ENCODE measurements around the gene LIF. TPM values are rescaled to one million over a fixed set of nuclear protein-coding genes. Genes with fewer than 3 reads are reported as not detected.

The LIF gene
- total RNA-seq, 1 experiment from 2014 or later: 34.4 TPM

- H3K27ac ChIP-seq (ENCODE audit: low read length): no peak overlapping the region
- in situ Hi-C loops (cut with HindIII; ENCODE audit: low pct_unique_long_range_greater_than_20kb, low sequenced_read_pairs): no loop called here
- POLR2A ChIA-PET: no interaction called here
- H3K4me3 ChIP-seq (ENCODE audit: low read depth in 2 of 2, low read length in 2 of 2): no peak overlapping the region
- ATAC-seq (no peak), DNase-seq (ENCODE audit: low read depth, low spot score) (no peak)
- intact Hi-C loops (cut with micrococcal nuclease; ENCODE audit: unreplicated experiment): no loop called here
- no peaks in the 10 kb centered on the region for H3K36me3 ChIP-seq (ENCODE audit: control insufficient read depth, insufficient read depth, low read length)
- peaks cover 7% of the 10 kb centered on the region for H3K4me1 ChIP-seq (ENCODE audit: control insufficient read depth, insufficient read depth, low read length)
- TF ChIP-seq POLR2AphosphoS5 (IDR thresholded peaks at IDR 0.05; ENCODE audit: low read depth, low read length): no peak
- TF ChIP-seq SIN3A (IDR thresholded peaks at IDR 0.05; ENCODE audit: borderline replicate concordance, insufficient read depth, low read depth, low read length): no peak
- no peak for TF ChIP-seq TCF7L2 (IDR thresholded peaks at IDR 0.05; ENCODE audit: low read depth, low read length)
- no peak for TF ChIP-seq REST (IDR thresholded peaks at IDR 0.05; ENCODE audit: insufficient read depth in 1 of 2, low read depth in 2 of 2, low read length in 1 of 2)
- TF ChIP-seq CTCF (IDR thresholded peaks at IDR 0.05): no peak
- no peaks in the 10 kb centered on the region for H3K9me3 ChIP-seq (ENCODE audit: control insufficient read depth, insufficient read depth, low read depth, low read length)
- H3K27me3 ChIP-seq (ENCODE audit: control insufficient read depth, insufficient read depth, low read length): no peaks in the 10 kb centered on the region
- CTCF ChIA-PET: no interaction called here
- no TSS peak for BruUV-seq (replicated peaks)
These were observed 36.1 kb upstream of the LIF start for GRCh38 chr22:30282616-30283046.

GRCh38 chr22:30280505-30280904 is 33.9 kb upstream of the LIF start:
- ChIA-PET POLR2A (no interaction called here), CTCF (interaction anchor here (0.5 to 0.7 kb wide), 2 partner anchors 34 to 216 kb away, joined by 3 to 5 read pairs; no protein-coding TSS in a partner anchor)
- no peak overlapping the region for H3K4me3 ChIP-seq (ENCODE audit: low read depth in 2 of 2, low read length in 2 of 2)
- TF ChIP-seq CTCF (IDR thresholded peaks at IDR 0.05) (no peak), POLR2AphosphoS5 (IDR thresholded peaks at IDR 0.05; ENCODE audit: low read depth, low read length) (no peak), SIN3A (IDR thresholded peaks at IDR 0.05; ENCODE audit: borderline replicate concordance, insufficient read depth, low read depth, low read length) (no peak), REST (IDR thresholded peaks at IDR 0.05; ENCODE audit: insufficient read depth in 1 of 2, low read depth in 2 of 2, low read length in 1 of 2) (no peak), TCF7L2 (IDR thresholded peaks at IDR 0.05; ENCODE audit: low read depth, low read length) (no peak)
- H3K27ac ChIP-seq (ENCODE audit: low read length): no peak overlapping the region
- H3K27me3 ChIP-seq (ENCODE audit: control insufficient read depth, insufficient read depth, low read length): no peaks in the 10 kb centered on the region
- H3K4me1 ChIP-seq (ENCODE audit: control insufficient read depth, insufficient read depth, low read length): no peaks in the 10 kb centered on the region; the same call in 1 of the 2 replicates
- no TSS peak for BruUV-seq (replicated peaks)
- H3K9me3 ChIP-seq (ENCODE audit: control insufficient read depth, insufficient read depth, low read depth, low read length): no peaks in the 10 kb centered on the region
- intact Hi-C loops (cut with micrococcal nuclease; ENCODE audit: unreplicated experiment) (no loop called here), in situ Hi-C loops (cut with HindIII; ENCODE audit: low pct_unique_long_range_greater_than_20kb, low sequenced_read_pairs) (no loop called here)
- H3K36me3 ChIP-seq (ENCODE audit: control insufficient read depth, insufficient read depth, low read length): no peaks in the 10 kb centered on the region
- no peak for ATAC-seq
- no peak for DNase-seq (ENCODE audit: low read depth, low spot score)

Data from Panc1 (cell line).